Panc1 (cell line): ENCODE results near the gene SHOC2. TPM values are rescaled to one million over a fixed set of nuclear protein-coding genes. Genes with fewer than 3 reads are reported as not detected.

Experiments
- ATAC-seq: fragments of 200-7000 bp; cut with Tn5 transposase; 2 replicates; pipeline ENCODE4 v1.9.1; 2020; ENCODE audit warnings: mild to moderate bottlenecking, moderate library complexity
- BruUV-seq: library from RNA; stranded (reverse); fragments of 400-500 nt; replicated peaks from 2 replicates; lab custom pipeline; 2021; lab: Mats Ljungman, UMichigan
- CTCF ChIA-PET: fragments of 300-600 bp; sonication (Branson Sonifier 250); formaldehyde crosslinking; loops from one replicate; lab custom pipeline; 2022; ENCODE audit warnings: antibody characterized with exemption; lab: Charles Lee
- POLR2A ChIA-PET: fragments of 300-600 bp; sonication (Branson Sonifier 250); formaldehyde crosslinking; loops from one replicate; lab custom pipeline; 2022; ENCODE audit warnings: antibody characterized with exemption; lab: Charles Lee
- DNase-seq: peaks from one replicate; pipeline ENCODE4 v3.0.0-alpha.2; 2010; ENCODE audit warnings: low read depth, low spot score
- H3K27ac ChIP-seq: 2 replicates; pipeline ENCODE4 v1.5.1; 2011; ENCODE audit warnings: mild to moderate bottlenecking, low read length, inconsistent platforms
- H3K27me3 ChIP-seq: fragments of 200-500 bp; sonication (Bioruptor generic); 2 replicates; pipeline ENCODE4 v1.6.0; 2014; ENCODE audit warnings: low read length, inconsistent platforms; ENCODE audit not compliant: control insufficient read depth, insufficient read depth
- H3K36me3 ChIP-seq: fragments of 200-500 bp; sonication (Bioruptor generic); 2 replicates; pipeline ENCODE4 v1.5.1; 2014; ENCODE audit warnings: inconsistent platforms, mild to moderate bottlenecking, low read length, moderate library complexity; ENCODE audit not compliant: control insufficient read depth, insufficient read depth
- H3K4me1 ChIP-seq: 2 replicates; pipeline ENCODE4 v1.5.1; 2011; ENCODE audit warnings: inconsistent platforms, mild to moderate bottlenecking, low read length, moderate library complexity; ENCODE audit not compliant: control insufficient read depth, insufficient read depth
- H3K4me3 ChIP-seq, 2 experiments: 2 replicates each; pipeline ENCODE4 v1.5.1; 2011 to 2012; ENCODE audit warnings: low read depth in 2 of 2, low read length in 2 of 2, mild to moderate bottlenecking in 2 of 2, inconsistent platforms in 1 of 2, moderate library complexity in 1 of 2
- H3K9me3 ChIP-seq: fragments of 200-500 bp; sonication (Bioruptor generic); 2 replicates; pipeline ENCODE4 v1.5.1; 2014; ENCODE audit warnings: low read depth, mild to moderate bottlenecking, inconsistent platforms, low read length, moderate library complexity; ENCODE audit not compliant: control insufficient read depth, insufficient read depth
- CTCF ChIP-seq: fragments of 450-650 bp; IDR thresholded peaks from 2 replicates; pipeline ENCODE4 v1.5.1; 2017; ENCODE audit warnings: mild to moderate bottlenecking
- POLR2AphosphoS5 ChIP-seq: IDR thresholded peaks from 2 replicates; pipeline ENCODE4 v1.6.1; 2012; ENCODE audit warnings: mild to moderate bottlenecking, low read depth, low read length, moderate library complexity
- REST ChIP-seq, 2 experiments: IDR thresholded peaks; 2 replicates each; pipeline ENCODE4 v1.6.1; 2011 to 2012; ENCODE audit warnings: low read depth in 2 of 2, control low read depth in 1 of 2, low read length in 1 of 2, mild to moderate bottlenecking in 1 of 2, moderate library complexity in 1 of 2; ENCODE audit not compliant: insufficient read depth in 1 of 2
- SIN3A ChIP-seq: IDR thresholded peaks from 2 replicates; pipeline ENCODE4 v1.6.1; 2012; ENCODE audit warnings: low read depth, mild to moderate bottlenecking, low read length, moderate library complexity, borderline replicate concordance; ENCODE audit not compliant: insufficient read depth
- TCF7L2 ChIP-seq: IDR thresholded peaks from 2 replicates; pipeline ENCODE4 v1.6.1; 2011; ENCODE audit warnings: mild to moderate bottlenecking, low read depth, low read length, inconsistent platforms
- in situ Hi-C: cut with HindIII; loops from 2 replicates; pipeline ENCODE4 v1.10.0; 2016; ENCODE audit warnings: low sequenced_read_pairs, low pct_unique_long_range_greater_than_20kb
- intact Hi-C: fragments of 100-400 bp; cut with micrococcal nuclease; formaldehyde crosslinking; loops from one replicate; pipeline ENCODE4 v1.10.0; 2022; ENCODE audit not compliant: unreplicated experiment
- total RNA-seq: library from RNA; stranded (reverse); gene quantifications from one replicate; pipeline ENCODE4 v1.2.1, GENCODE V29; 2021; ENCODE audit not compliant: unreplicated experiment

Gene SHOC2
- total RNA-seq, 1 experiment from 2014 or later, result 56.6 TPM

- ATAC-seq, result no peak
- intact Hi-C loops (no loop called here), in situ Hi-C loops (no loop called here)
- no TSS peak for BruUV-seq
- Histone ChIP-seq H3K36me3 (no peaks in the 10 kb centered on the region), H3K4me3 (no peak overlapping the region), H3K9me3 (no peaks in the 10 kb centered on the region), H3K27ac (no peak overlapping the region), H3K4me1 (no peaks in the 10 kb centered on the region), H3K27me3 (no peaks in the 10 kb centered on the region)
- no peak for TF ChIP-seq POLR2AphosphoS5
- TF ChIP-seq SIN3A, result no peak
- TF ChIP-seq REST (IDR thresholded peaks at IDR 0.05; ENCODE audit: insufficient read depth in 1 of 2, low read depth in 2 of 2, low read length in 1 of 2), result no peak
- no peak for TF ChIP-seq TCF7L2
- TF ChIP-seq CTCF, result no peak
- ChIA-PET POLR2A (no interaction called here), CTCF (no interaction called here)
- no peak for DNase-seq
Measured at GRCh38 chr10:110994406-110995086, 75.1 kb downstream of the SHOC2 start.

GRCh38 chr10:110995301-110995700 is 75.9 kb downstream of the SHOC2 start:
- no peak overlapping the region for H3K4me3 ChIP-seq
- H3K4me1 ChIP-seq, result no peaks in the 10 kb centered on the region
- no peak for TF ChIP-seq SIN3A
- TF ChIP-seq CTCF, result no peak
- TF ChIP-seq POLR2AphosphoS5, result no peak
- no peak overlapping the region for H3K27ac ChIP-seq
- CTCF ChIA-PET, result no interaction called here
- POLR2A ChIA-PET, result no interaction called here
- no peaks in the 10 kb centered on the region for H3K27me3 ChIP-seq
- ATAC-seq (no peak), DNase-seq (no peak)
- in situ Hi-C loops, result no loop called here
- H3K36me3 ChIP-seq, result no peaks in the 10 kb centered on the region
- intact Hi-C loops, result no loop called here
- H3K9me3 ChIP-seq, result no peaks in the 10 kb centered on the region
- BruUV-seq, result no TSS peak
